ENCODE data around the gene ITGB1BP1.

Gene ITGB1BP1

GRCh38 chr2:9443526-9443925, 20.2 kb upstream of the ITGB1BP1 start:
- no peaks in the 10 kb centered on the region for H3K27me3 ChIP-seq (ENCODE audit: low read depth)
- in situ Hi-C loops (cut with MboI; ENCODE audit: low sequenced_read_pairs), result no loop called here
- DNase-seq (ENCODE audit: low spot score in 2 of 2), result no peak
- H3K36me3 ChIP-seq (replicated peaks), result peaks cover 67% of the 10 kb centered on the region
- H3K9me3 ChIP-seq, result no peaks in the 10 kb centered on the region
- H3K4me3 ChIP-seq, result no peak overlapping the region
- peaks cover 5% of the 10 kb centered on the region; the same call in 1 of the 2 replicates for H3K4me1 ChIP-seq

DNA sequence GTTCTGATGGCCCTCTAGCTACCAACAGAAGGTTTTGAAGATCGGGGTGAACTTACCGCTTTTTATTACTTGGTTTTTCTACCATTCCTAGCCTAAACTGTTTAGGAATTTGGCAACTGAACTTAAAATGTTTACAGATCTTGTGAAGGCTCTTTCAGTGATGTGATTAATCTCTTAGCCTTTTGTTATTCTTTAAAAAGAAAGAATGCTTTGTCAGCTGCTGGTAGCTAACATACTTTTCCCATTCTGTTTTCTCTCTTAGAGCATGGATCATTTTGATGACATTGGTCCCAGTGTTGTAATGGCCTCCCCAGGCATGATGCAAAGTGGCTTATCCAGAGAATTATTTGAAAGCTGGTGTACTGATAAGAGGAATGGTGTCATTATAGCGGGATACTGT, 18.2 kb upstream of the ITGB1BP1 start:
- Histone ChIP-seq H3K4me3 (no peak overlapping the region), H3K36me3 (replicated peaks) (peaks cover 82% of the 10 kb centered on the region)
- in situ Hi-C loops (cut with MboI; ENCODE audit: low sequenced_read_pairs), result no loop called here

DNA sequence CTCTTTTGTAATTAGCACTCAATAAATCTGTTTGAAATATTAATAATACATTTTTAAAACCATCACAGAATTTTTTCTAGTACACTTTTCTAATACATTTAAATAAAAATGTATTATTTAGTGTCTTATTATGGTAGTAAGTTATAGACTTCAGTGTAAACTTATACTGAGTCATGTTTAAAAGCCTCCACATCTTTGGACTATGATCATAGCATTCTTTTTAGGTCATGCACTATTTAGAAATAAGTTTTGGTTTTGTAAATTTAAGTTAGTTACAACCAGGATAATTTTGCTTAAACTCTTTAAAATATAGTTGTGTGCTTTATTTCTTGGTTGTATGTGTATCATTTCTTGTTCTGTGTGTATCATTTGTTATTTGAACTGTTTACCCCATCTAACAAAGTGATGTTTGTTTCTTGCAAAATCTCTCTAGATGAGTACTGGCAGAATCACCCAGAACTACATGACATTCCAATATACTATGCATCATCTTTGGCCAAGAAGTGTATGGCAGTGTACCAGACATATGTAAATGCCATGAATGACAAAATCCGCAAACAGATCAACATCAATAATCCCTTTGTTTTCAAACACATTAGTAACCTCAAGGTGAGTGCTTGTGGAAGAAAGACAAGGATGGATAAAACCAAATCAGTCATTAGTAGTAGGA, 16.9 kb upstream of the ITGB1BP1 start:
- Histone ChIP-seq H3K9me3 (no peaks in the 10 kb centered on the region), H3K36me3 (replicated peaks) (peaks cover 82% of the 10 kb centered on the region), H3K27me3 (ENCODE audit: low read depth) (no peaks in the 10 kb centered on the region), H3K4me3 (no peak overlapping the region), H3K4me1 (peaks cover 5% of the 10 kb centered on the region; the same call in 1 of the 2 replicates)
- DNase-seq (ENCODE audit: low spot score in 2 of 2), result no peak
- in situ Hi-C loops (cut with MboI; ENCODE audit: low sequenced_read_pairs), result no loop called here

More for the DNA sequence above, 18.2 kb upstream of the ITGB1BP1 start:
- DNase-seq (ENCODE audit: low spot score in 2 of 2), result peak in 1 of 2 experiments; percentile 35
- H3K27me3 ChIP-seq (ENCODE audit: low read depth), result no peaks in the 10 kb centered on the region
- H3K9me3 ChIP-seq, result no peaks in the 10 kb centered on the region
- H3K4me1 ChIP-seq, result peaks cover 5% of the 10 kb centered on the region; the same call in 1 of the 2 replicates

- DNase-seq (ENCODE audit: low spot score in 2 of 2), result no peak
- no peaks in the 10 kb centered on the region for H3K27me3 ChIP-seq (ENCODE audit: low read depth)
- no peaks in the 10 kb centered on the region for H3K9me3 ChIP-seq
- in situ Hi-C loops (cut with MboI; ENCODE audit: low sequenced_read_pairs), result no loop called here
- H3K36me3 ChIP-seq (replicated peaks), result peaks cover 82% of the 10 kb centered on the region
- no peak overlapping the region for H3K4me3 ChIP-seq
- peaks cover 5% of the 10 kb centered on the region; the same call in 1 of the 2 replicates for H3K4me1 ChIP-seq
Observed at GRCh38 chr2:9439536-9439935, 16.2 kb upstream of the ITGB1BP1 start.

DNA sequence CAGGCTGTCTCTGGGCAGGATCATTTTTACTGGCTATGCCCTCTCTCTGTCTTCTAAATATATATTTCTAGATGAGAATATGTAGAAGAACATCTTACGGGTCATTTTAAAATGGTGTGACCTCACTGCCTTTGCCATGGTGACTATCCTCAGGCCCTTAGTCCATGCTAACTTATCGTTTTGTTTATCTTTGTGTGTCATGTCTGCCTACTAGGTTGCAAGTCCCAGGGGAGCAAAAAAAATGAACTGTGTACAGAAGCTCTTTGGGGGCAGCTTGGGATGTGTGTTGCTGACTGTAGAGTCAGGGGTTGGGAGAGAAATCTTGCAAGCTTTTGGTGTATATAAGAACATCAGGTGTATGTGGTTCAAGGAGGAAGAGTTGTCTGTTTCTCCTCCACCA, 11.2 kb upstream of the ITGB1BP1 start:
- no peaks in the 10 kb centered on the region for H3K27me3 ChIP-seq (ENCODE audit: low read depth)
- H3K9me3 ChIP-seq, result no peaks in the 10 kb centered on the region
- no peaks in the 10 kb centered on the region for H3K4me1 ChIP-seq
- H3K4me3 ChIP-seq, result no peak overlapping the region
- DNase-seq (ENCODE audit: low spot score in 2 of 2), result no peak
- in situ Hi-C loops (cut with MboI; ENCODE audit: low sequenced_read_pairs), result no loop called here
- peaks cover 78% of the 10 kb centered on the region for H3K36me3 ChIP-seq (replicated peaks)

DNA sequence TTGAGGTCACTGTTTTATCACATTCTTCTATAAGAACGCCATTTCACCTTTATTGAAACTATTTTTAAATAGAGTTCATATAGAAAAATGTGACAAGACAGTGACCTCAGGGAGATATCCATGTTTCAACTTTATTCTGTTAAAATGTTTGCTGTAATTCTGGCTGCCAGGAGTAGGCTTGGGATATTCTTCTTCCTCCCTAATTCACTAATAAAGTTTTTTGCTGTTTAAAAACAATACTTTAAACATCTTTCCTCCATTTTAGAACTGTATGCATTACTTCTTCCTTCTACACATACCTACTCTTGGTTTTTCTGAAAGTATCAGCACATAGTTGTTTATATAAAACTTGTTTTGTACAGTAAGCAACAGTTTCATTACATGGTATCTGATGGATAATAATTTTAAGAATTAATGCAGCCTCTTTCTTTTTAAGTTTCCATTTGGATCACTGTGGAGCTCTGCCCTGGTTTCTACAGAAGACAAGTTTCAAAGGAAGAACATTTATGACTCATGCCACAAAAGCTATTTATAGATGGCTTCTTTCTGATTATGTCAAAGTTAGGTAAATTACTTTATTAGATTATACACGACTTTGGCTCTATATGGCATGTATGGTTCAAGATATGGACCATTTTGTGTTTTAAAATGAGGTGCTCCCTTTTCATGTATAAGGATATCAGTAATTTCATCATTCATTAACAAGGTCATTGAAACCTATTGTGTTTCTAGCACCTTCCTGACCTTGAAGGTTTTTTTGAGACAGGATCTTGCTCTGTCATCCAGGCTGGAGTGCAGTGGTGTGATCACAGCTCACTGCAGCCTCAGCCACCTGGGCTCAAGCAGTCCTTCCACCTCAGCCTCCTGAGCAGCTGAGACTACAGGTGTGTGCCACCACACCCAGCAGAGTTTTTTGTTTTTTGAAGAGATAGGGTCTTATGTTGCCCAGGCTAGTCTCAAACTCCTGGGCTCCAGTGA, 7.3 kb upstream of the ITGB1BP1 start:
- DNase-seq (ENCODE audit: low spot score in 2 of 2), result no peak
- Histone ChIP-seq H3K4me1 (no peaks in the 10 kb centered on the region), H3K27me3 (ENCODE audit: low read depth) (no peaks in the 10 kb centered on the region), H3K9me3 (no peaks in the 10 kb centered on the region), H3K4me3 (no peak overlapping the region), H3K36me3 (replicated peaks) (peaks cover 57% of the 10 kb centered on the region)
- in situ Hi-C loops (cut with MboI; ENCODE audit: low sequenced_read_pairs), result no loop called here

- in situ Hi-C loops (cut with MboI; ENCODE audit: low sequenced_read_pairs), result no loop called here
- Histone ChIP-seq H3K27me3 (ENCODE audit: low read depth) (no peaks in the 10 kb centered on the region), H3K4me1 (peaks cover 6% of the 10 kb centered on the region), H3K9me3 (no peaks in the 10 kb centered on the region), H3K36me3 (replicated peaks) (peaks cover 48% of the 10 kb centered on the region), H3K4me3 (no peak overlapping the region)
- DNase-seq (ENCODE audit: low spot score in 2 of 2), result no peak
Observed at GRCh38 chr2:9428965-9429577, 5.7 kb upstream of the ITGB1BP1 start.

- Histone ChIP-seq H3K4me1 (peaks cover 12% of the 10 kb centered on the region), H3K4me3 (peak overlapping the region; percentile 92), H3K27me3 (ENCODE audit: low read depth) (no peaks in the 10 kb centered on the region), H3K36me3 (replicated peaks) (peaks cover 12% of the 10 kb centered on the region), H3K9me3 (no peaks in the 10 kb centered on the region)
- in situ Hi-C loops (cut with MboI; ENCODE audit: low sequenced_read_pairs), result no loop called here
- DNase-seq (ENCODE audit: low spot score in 2 of 2), result no peak
Observed at GRCh38 chr2:9424447-9425164, 1.3 kb upstream of the ITGB1BP1 start.

GRCh38 chr2:9423922-9424272, 569 bp upstream of the ITGB1BP1 start:
- Histone ChIP-seq H3K36me3 (replicated peaks) (peaks cover 6% of the 10 kb centered on the region; the same call in 1 of the 2 replicates), H3K27me3 (ENCODE audit: low read depth) (no peaks in the 10 kb centered on the region), H3K9me3 (no peaks in the 10 kb centered on the region), H3K4me1 (peaks cover 12% of the 10 kb centered on the region), H3K4me3 (peak overlapping the region; percentile 92)
- DNase-seq (ENCODE audit: low spot score in 2 of 2), result no peak
- in situ Hi-C loops (cut with MboI; ENCODE audit: low sequenced_read_pairs), result no loop called here

DNA sequence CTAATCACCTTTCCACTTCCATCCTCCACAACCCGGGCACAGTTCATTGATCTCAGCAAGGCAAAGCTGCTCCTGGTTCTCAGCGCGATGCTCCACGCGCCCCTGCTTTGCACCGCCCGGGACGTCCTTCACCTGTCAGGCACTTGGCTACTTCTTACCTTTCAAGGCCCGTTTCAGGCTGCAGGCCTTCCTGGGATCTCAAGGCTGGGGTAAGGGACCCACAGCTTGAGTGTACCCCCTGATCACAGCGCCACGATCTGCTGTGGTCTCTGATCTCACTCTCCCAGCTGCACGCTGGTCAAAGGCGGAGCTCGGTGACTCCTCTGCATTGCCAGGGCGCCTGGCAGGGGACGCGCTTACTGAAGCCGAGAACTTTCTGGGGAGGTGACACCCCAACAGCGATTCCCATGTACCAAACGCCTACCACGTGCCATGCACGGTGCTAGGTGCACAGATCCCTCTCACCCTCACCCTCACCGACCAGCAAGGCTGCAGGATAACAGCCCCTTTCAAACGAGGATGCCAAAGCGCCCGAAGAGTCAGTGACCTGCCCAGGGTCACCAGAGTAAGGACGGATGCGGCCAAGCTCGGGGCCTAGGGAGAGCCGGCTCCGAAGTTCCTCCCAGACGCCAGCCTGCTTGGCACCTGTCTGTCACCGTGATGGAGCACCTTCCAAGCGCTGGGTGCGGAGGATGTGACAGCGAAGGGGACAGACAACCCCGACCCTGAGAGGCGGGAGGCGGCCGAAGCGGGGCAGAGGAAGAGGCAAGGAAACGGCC, 818 bp downstream of the ITGB1BP1 start:
- in situ Hi-C loops (cut with MboI; ENCODE audit: low sequenced_read_pairs), result no loop called here
- peak; percentile 22 to 48 for DNase-seq (ENCODE audit: low spot score in 2 of 2)
- Histone ChIP-seq H3K9me3 (no peaks in the 10 kb centered on the region), H3K36me3 (replicated peaks) (peaks cover 8% of the 10 kb centered on the region), H3K4me1 (peaks cover 19% of the 10 kb centered on the region), H3K4me3 (peak overlapping the region; percentile 92), H3K27me3 (ENCODE audit: low read depth) (no peaks in the 10 kb centered on the region)

GRCh38 chr2:9420495-9420894, 2.8 kb downstream of the ITGB1BP1 start:
- H3K27me3 ChIP-seq (ENCODE audit: low read depth), result no peaks in the 10 kb centered on the region
- peaks cover 18% of the 10 kb centered on the region for H3K36me3 ChIP-seq (replicated peaks)
- no peaks in the 10 kb centered on the region for H3K9me3 ChIP-seq
- no peak overlapping the region for H3K4me3 ChIP-seq
- in situ Hi-C loops (cut with MboI; ENCODE audit: low sequenced_read_pairs), result no loop called here
- H3K4me1 ChIP-seq, result peaks cover 19% of the 10 kb centered on the region
- no peak for DNase-seq (ENCODE audit: low spot score in 2 of 2)

- DNase-seq (ENCODE audit: low spot score in 2 of 2), result no peak
- Histone ChIP-seq H3K4me1 (peaks cover 15% of the 10 kb centered on the region), H3K4me3 (no peak overlapping the region), H3K36me3 (replicated peaks) (peaks cover 22% of the 10 kb centered on the region), H3K27me3 (ENCODE audit: low read depth) (no peaks in the 10 kb centered on the region), H3K9me3 (no peaks in the 10 kb centered on the region)
- in situ Hi-C loops (cut with MboI; ENCODE audit: low sequenced_read_pairs), result no loop called here
Observed at GRCh38 chr2:9419541-9419940, 3.8 kb downstream of the ITGB1BP1 start.

- DNase-seq (ENCODE audit: low spot score in 2 of 2), result no peak
- in situ Hi-C loops (cut with MboI; ENCODE audit: low sequenced_read_pairs), result no loop called here
- no peaks in the 10 kb centered on the region for H3K9me3 ChIP-seq
- no peaks in the 10 kb centered on the region for H3K27me3 ChIP-seq (ENCODE audit: low read depth)
- H3K4me3 ChIP-seq, result no peak overlapping the region
- H3K4me1 ChIP-seq, result peaks cover 13% of the 10 kb centered on the region
- peaks cover 24% of the 10 kb centered on the region for H3K36me3 ChIP-seq (replicated peaks)
Observed at GRCh38 chr2:9418746-9419145, 4.6 kb downstream of the ITGB1BP1 start.

All from HAP-1 (cell line).